OCI-LY1 (cell line): Measurements from ENCODE around the gene TENM4.

Experiments used
- H2AFZ ChIP-seq: fragments of 200-600 bp; sonication (generic), shearing (Covaris generic); 2 replicates; pipeline ENCODE4 v1.6.0; 2014; ENCODE audit warnings: antibody characterized with exemption, mild to moderate bottlenecking, low read length
- H3F3A ChIP-seq: fragments of 200-600 bp; sonication (generic), shearing (Covaris generic); 2 replicates; pipeline ENCODE4 v1.6.0; 2014; ENCODE audit warnings: mild to moderate bottlenecking, antibody characterized with exemption, low read length, moderate library complexity; ENCODE audit not compliant: insufficient read depth
- H3K27ac ChIP-seq: fragments of 200-600 bp; sonication (generic); 2 replicates; pipeline ENCODE4 v1.5.1; 2014; ENCODE audit warnings: low read length, mixed run types, mild to moderate bottlenecking, low read depth; ENCODE audit not compliant: poor library complexity, severe bottlenecking
- H3K27me3 ChIP-seq: fragments of 200-600 bp; sonication (generic); 2 replicates; pipeline ENCODE4 v1.6.0; 2014; ENCODE audit warnings: antibody characterized with exemption, mild to moderate bottlenecking, low read length, moderate library complexity; ENCODE audit not compliant: insufficient read depth
- H3K36me3 ChIP-seq: fragments of 200-600 bp; sonication (generic); 2 replicates; pipeline ENCODE4 v1.6.1; 2014; ENCODE audit warnings: mild to moderate bottlenecking, antibody characterized with exemption, low read length, moderate library complexity, mixed read lengths; ENCODE audit not compliant: insufficient read depth
- H3K4me1 ChIP-seq: fragments of 200-600 bp; sonication (generic); 2 replicates; pipeline ENCODE4 v1.5.1; 2014; ENCODE audit warnings: mild to moderate bottlenecking, low read length, moderate library complexity; ENCODE audit not compliant: insufficient read depth, severe bottlenecking
- H3K4me2 ChIP-seq: fragments of 200-600 bp; sonication (generic), shearing (Covaris generic); 2 replicates; pipeline ENCODE4 v1.6.1; 2014; ENCODE audit warnings: low read length
- H3K4me3 ChIP-seq: fragments of 200-600 bp; sonication (generic); 2 replicates; pipeline ENCODE4 v1.5.1; 2014; ENCODE audit warnings: low read length, low read depth, mild to moderate bottlenecking, mixed read lengths; ENCODE audit not compliant: poor library complexity, severe bottlenecking
- H3K79me2 ChIP-seq: fragments of 200-600 bp; shearing (Covaris generic); 2 replicates; pipeline ENCODE4 v1.6.1; 2016; ENCODE audit warnings: mixed run types, low read length, mixed read lengths; ENCODE audit not compliant: insufficient read depth
- H3K9ac ChIP-seq: fragments of 200-600 bp; sonication (generic), shearing (Covaris generic); 2 replicates; pipeline ENCODE4 v1.6.1; 2014; ENCODE audit warnings: mild to moderate bottlenecking, low read length, mixed read lengths
- H3K9me2 ChIP-seq: fragments of 200-600 bp; sonication (generic), shearing (Covaris generic); 2 replicates; pipeline ENCODE4 v1.6.1; 2014; ENCODE audit warnings: low read depth, mild to moderate bottlenecking, low read length, mixed read lengths
- H3K9me3 ChIP-seq: fragments of 200-600 bp; shearing (Covaris generic); 2 replicates; pipeline ENCODE4 v1.6.1; 2014; ENCODE audit warnings: low read length, mixed read lengths
- H4K20me1 ChIP-seq: fragments of 200-600 bp; sonication (generic), shearing (Covaris generic); 2 replicates; pipeline ENCODE4 v1.6.0; 2016; ENCODE audit warnings: mild to moderate bottlenecking, low read length; ENCODE audit not compliant: insufficient read depth
- CTCF ChIP-seq: fragments of 200-600 bp; sonication (generic), shearing (Covaris generic); IDR thresholded peaks from 2 replicates; pipeline ENCODE4 v1.5.1; 2017; ENCODE audit warnings: mild to moderate bottlenecking, antibody characterized with exemption, low read length, moderate library complexity, mixed read lengths
- EZH2 ChIP-seq: fragments of 200-600 bp; sonication (generic), shearing (Covaris generic); IDR thresholded peaks from 2 replicates; pipeline ENCODE4 v1.8.0; 2017; ENCODE audit warnings: borderline replicate concordance, mixed run types, mild to moderate bottlenecking, antibody characterized with exemption, low read length, moderate library complexity, mixed read lengths

TENM4 gene

GRCh38 chr11:78737891-78738290 lies 702.9 kb downstream of the TENM4 start:
- H3K9ac ChIP-seq: no peak overlapping the region
- H3K79me2 ChIP-seq: no peaks in the 10 kb centered on the region
- no peaks in the 10 kb centered on the region for H3K4me1 ChIP-seq
- H3K36me3 ChIP-seq: no peaks in the 10 kb centered on the region
- H3K27ac ChIP-seq: no peak overlapping the region
- H3K9me3 ChIP-seq: no peaks in the 10 kb centered on the region
- no peaks in the 10 kb centered on the region for H3K27me3 ChIP-seq
- H3K4me3 ChIP-seq: no peak overlapping the region
- no peaks in the 10 kb centered on the region for H4K20me1 ChIP-seq
- no peak for TF ChIP-seq CTCF
- no peak for TF ChIP-seq EZH2
- no peaks in the 10 kb centered on the region for H3F3A ChIP-seq
- no peak overlapping the region for H2AFZ ChIP-seq
- no peaks in the 10 kb centered on the region for H3K9me2 ChIP-seq
- no peak overlapping the region for H3K4me2 ChIP-seq

DNA sequence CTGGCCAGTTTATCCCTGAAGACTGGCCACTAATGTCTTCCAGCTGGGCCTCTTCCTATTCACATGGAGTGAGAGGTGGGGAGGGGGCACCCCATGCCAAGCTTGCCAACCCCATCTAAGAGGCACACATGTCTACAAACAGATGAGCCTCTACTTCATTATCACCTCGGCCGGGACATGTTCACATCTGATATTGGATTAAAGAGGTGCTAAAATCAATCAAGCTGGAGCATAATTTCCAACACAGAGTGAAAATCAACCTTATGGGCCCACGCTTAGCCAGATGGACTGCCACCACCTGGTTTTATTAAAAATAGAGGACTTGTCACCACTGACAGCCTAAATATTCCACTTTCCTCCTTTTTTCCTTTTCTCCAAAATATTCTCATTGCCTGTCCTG lies 703.5 kb downstream of the TENM4 start:
- Histone ChIP-seq H3K9ac (no peak overlapping the region), H3K4me3 (no peak overlapping the region), H3K9me2 (no peaks in the 10 kb centered on the region), H3K27me3 (no peaks in the 10 kb centered on the region), H3K4me1 (no peaks in the 10 kb centered on the region), H3K79me2 (no peaks in the 10 kb centered on the region), H3K4me2 (no peak overlapping the region), H3K27ac (no peak overlapping the region), H4K20me1 (no peaks in the 10 kb centered on the region), H2AFZ (no peak overlapping the region), H3K36me3 (no peaks in the 10 kb centered on the region), H3K9me3 (no peaks in the 10 kb centered on the region), H3F3A (no peaks in the 10 kb centered on the region)
- TF ChIP-seq CTCF (no peak), EZH2 (no peak)

GRCh38 chr11:78735711-78736110 lies 705.1 kb downstream of the TENM4 start:
- no peaks in the 10 kb centered on the region for H3K4me1 ChIP-seq
- TF ChIP-seq CTCF (no peak), EZH2 (no peak)
- H3K27me3 ChIP-seq: no peaks in the 10 kb centered on the region
- H3K4me2 ChIP-seq: no peak overlapping the region
- H4K20me1 ChIP-seq: no peaks in the 10 kb centered on the region
- H3K9me2 ChIP-seq: no peaks in the 10 kb centered on the region
- no peak overlapping the region for H3K9ac ChIP-seq
- H3K79me2 ChIP-seq: no peaks in the 10 kb centered on the region
- no peaks in the 10 kb centered on the region for H3F3A ChIP-seq
- no peak overlapping the region for H3K27ac ChIP-seq
- H3K9me3 ChIP-seq: no peaks in the 10 kb centered on the region
- H3K4me3 ChIP-seq: no peak overlapping the region
- H2AFZ ChIP-seq: no peak overlapping the region
- H3K36me3 ChIP-seq: no peaks in the 10 kb centered on the region
